HEK293 (cell line): ENCODE data around the gene L3MBTL4.

Source experiments
- CTCF ChIA-PET: fragments of 350-600 bp; formaldehyde crosslinking; extraction: SDS; loops from one replicate; lab custom pipeline; 2021; ENCODE audit warnings: antibody characterized with exemption; lab: Yijun Ruan, JAX
- POLR2A ChIA-PET: fragments of 300-600 bp; formaldehyde crosslinking; extraction: SDS; loops from one replicate; lab custom pipeline; 2020; ENCODE audit warnings: antibody characterized with exemption, inconsistent platforms; lab: Yijun Ruan, JAX
- H3K27ac ChIP-seq: fragments of 200-500 bp; sonication (Bioruptor generic); 2 replicates; pipeline ENCODE4 v1.5.1; 2014; ENCODE audit warnings: low read depth, low read length, control low read depth, inconsistent platforms; ENCODE audit errors: extremely low read depth
- H3K36me3 ChIP-seq, 2 experiments: fragments of 200-500 bp in 1 of 2; sonication (Bioruptor generic) in 1 of 2; 1 replicate in 1 of 2; 2 replicates in 1 of 2; pipeline ENCODE4 v1.5.1; 2014 to 2017; ENCODE audit warnings: inconsistent platforms in 2 of 2, low read length in 2 of 2; ENCODE audit not compliant: control insufficient read depth in 2 of 2, insufficient read depth in 1 of 2
- H3K4me1 ChIP-seq: fragments of 200-500 bp; sonication (Bioruptor generic); 2 replicates; pipeline ENCODE4 v1.5.1; 2014; ENCODE audit warnings: mild to moderate bottlenecking, low read length, inconsistent platforms; ENCODE audit not compliant: control insufficient read depth, insufficient read depth
- H3K4me3 ChIP-seq: 2 replicates; pipeline ENCODE4 v1.5.1; 2011; ENCODE audit warnings: low read depth, mild to moderate bottlenecking, control low read depth, low read length, moderate library complexity
- H3K9me3 ChIP-seq: fragments of 200-500 bp; sonication (Bioruptor generic); 2 replicates; pipeline ENCODE4 v1.5.1; 2014; ENCODE audit warnings: low read depth, low read length, inconsistent platforms; ENCODE audit not compliant: control insufficient read depth, insufficient read depth
- MYNN ChIP-seq: fragments of 450-650 bp; formaldehyde crosslinking; IDR thresholded peaks from 2 replicates; pipeline ENCODE4 v1.5.1; 2016; ENCODE audit warnings: missing biosample characterization, missing genetic modification characterization, borderline replicate concordance
- MZF1 ChIP-seq: fragments of 450-650 bp; formaldehyde crosslinking; IDR thresholded peaks from 2 replicates; pipeline ENCODE4 v1.5.1; 2017; ENCODE audit warnings: missing biosample characterization, missing genetic modification characterization, borderline replicate concordance
- SP2 ChIP-seq: fragments of 450-650 bp; formaldehyde crosslinking; IDR thresholded peaks from 2 replicates; pipeline ENCODE4 v1.5.1; 2016; ENCODE audit warnings: missing biosample characterization, missing genetic modification characterization
- YY2 ChIP-seq: fragments of 450-650 bp; formaldehyde crosslinking; IDR thresholded peaks from 2 replicates; pipeline ENCODE4 v1.5.1; 2016; ENCODE audit warnings: missing biosample characterization, missing genetic modification characterization
- ZBTB7A ChIP-seq: fragments of 450-650 bp; formaldehyde crosslinking; IDR thresholded peaks from 2 replicates; pipeline ENCODE4 v1.5.1; 2016; ENCODE audit warnings: low read depth, missing biosample characterization, missing genetic modification characterization
- ZFP69B ChIP-seq: fragments of 450-650 bp; formaldehyde crosslinking; IDR thresholded peaks from 2 replicates; pipeline ENCODE4 v1.5.1; 2016; ENCODE audit warnings: missing biosample characterization, missing genetic modification characterization
- ZNF280C ChIP-seq: fragments of 450-650 bp; formaldehyde crosslinking; IDR thresholded peaks from 2 replicates; pipeline ENCODE4 v1.5.1; 2016; ENCODE audit warnings: missing biosample characterization, missing genetic modification characterization
- ZNF341 ChIP-seq: fragments of 450-650 bp; formaldehyde crosslinking; IDR thresholded peaks from 2 replicates; pipeline ENCODE4; 2016; ENCODE audit warnings: low read depth, missing biosample characterization, missing genetic modification characterization
- ZNF426 ChIP-seq: fragments of 450-650 bp; formaldehyde crosslinking; IDR thresholded peaks from 2 replicates; pipeline ENCODE4 v1.5.1; 2017; ENCODE audit warnings: missing biosample characterization, missing genetic modification characterization, mild to moderate bottlenecking, inconsistent platforms, moderate library complexity
- ZNF529 ChIP-seq: fragments of 450-650 bp; formaldehyde crosslinking; IDR thresholded peaks from 2 replicates; pipeline ENCODE4 v1.5.1; 2017; ENCODE audit warnings: missing genetic modification characterization, missing biosample characterization; ENCODE audit not compliant: insufficient replicate concordance
- ZNF544 ChIP-seq: fragments of 450-650 bp; formaldehyde crosslinking; IDR thresholded peaks from 2 replicates; pipeline ENCODE4 v1.5.0; 2017; ENCODE audit warnings: missing biosample characterization, missing genetic modification characterization
- ZNF558 ChIP-seq: fragments of 450-650 bp; formaldehyde crosslinking; IDR thresholded peaks from 2 replicates; pipeline ENCODE4 v1.5.1; 2016; ENCODE audit warnings: missing biosample characterization, missing genetic modification characterization
- ZNF561 ChIP-seq: fragments of 450-650 bp; IDR thresholded peaks from 2 replicates; pipeline ENCODE4 v1.5.1; 2018; ENCODE audit warnings: missing biosample characterization, missing genetic modification characterization, borderline replicate concordance
- ZNF571 ChIP-seq: fragments of 450-650 bp; formaldehyde crosslinking; IDR thresholded peaks from 2 replicates; pipeline ENCODE4 v1.5.0; 2017; ENCODE audit warnings: missing biosample characterization, missing genetic modification characterization
- ZNF596 ChIP-seq: fragments of 450-650 bp; IDR thresholded peaks from 2 replicates; pipeline ENCODE4 v1.5.0; 2018; ENCODE audit warnings: missing biosample characterization, mild to moderate bottlenecking, missing genetic modification characterization, moderate library complexity
- ZSCAN23 ChIP-seq: fragments of 450-650 bp; formaldehyde crosslinking; IDR thresholded peaks from 2 replicates; pipeline ENCODE4 v1.5.1; 2016; ENCODE audit warnings: missing biosample characterization, missing genetic modification characterization
- ZSCAN30 ChIP-seq: fragments of 450-650 bp; IDR thresholded peaks from 2 replicates; pipeline ENCODE4 v1.5.1; 2018; ENCODE audit warnings: missing biosample characterization, mild to moderate bottlenecking, missing genetic modification characterization, moderate library complexity
- TF ChIP-seq, protein P1 (sequence below): fragments of 450-650 bp; formaldehyde crosslinking; IDR thresholded peaks from 2 replicates; pipeline ENCODE4 v1.5.1; 2016; ENCODE audit warnings: missing biosample characterization, missing genetic modification characterization
- TF ChIP-seq, protein P2 (sequence below): IDR thresholded peaks from 2 replicates; pipeline ENCODE4 v1.6.1; 2011; ENCODE audit warnings: mild to moderate bottlenecking, low read depth, low read length, borderline replicate concordance
- TF ChIP-seq, protein P3 (sequence below): fragments of 450-650 bp; formaldehyde crosslinking; IDR thresholded peaks from 2 replicates; pipeline ENCODE4 v1.5.1; 2016; ENCODE audit warnings: missing biosample characterization, missing genetic modification characterization, borderline replicate concordance

The L3MBTL4 gene

DNA sequence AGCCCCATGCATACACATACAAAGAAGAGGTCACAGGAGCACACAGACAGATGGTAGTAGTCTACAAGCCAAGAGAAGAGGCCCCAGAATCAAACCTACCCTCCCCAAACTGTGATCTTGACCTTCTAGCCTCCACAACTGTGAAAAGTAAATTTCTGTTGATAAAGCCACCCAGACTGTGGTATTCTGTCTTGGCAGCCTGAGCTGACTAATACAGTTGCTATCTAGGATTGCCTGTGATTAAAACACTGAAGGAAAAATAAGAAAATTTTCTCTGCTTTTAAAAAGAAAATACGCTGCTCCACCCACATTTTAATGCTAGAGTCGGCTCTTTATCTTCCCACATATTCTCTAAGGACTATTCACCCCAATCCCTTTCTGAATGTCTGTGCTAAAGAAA lies 375.7 kb downstream of the L3MBTL4 start:
- H3K4me3 ChIP-seq: no peak overlapping the region
- no peak overlapping the region for H3K27ac ChIP-seq
- H3K36me3 ChIP-seq: no peaks in the 10 kb centered on the region
- no peaks in the 10 kb centered on the region for H3K4me1 ChIP-seq
- ChIA-PET CTCF (no interaction called here), POLR2A (no interaction called here)
- H3K9me3 ChIP-seq: no peaks in the 10 kb centered on the region
- TF ChIP-seq YY2 (tag by site-specific recombination) (no peak), SP2 (tag by site-specific recombination) (no peak), ZSCAN30 (tag by site-specific recombination) (no peak), ZNF544 (tag by site-specific recombination) (no peak), ZNF571 (no peak), ZFP69B (tag by site-specific recombination) (no peak), ZNF529 (tag by site-specific recombination) (no peak), ZNF561 (no peak), ZNF596 (tag by site-specific recombination) (no peak)
- TF ChIP-seq, protein P1, sequence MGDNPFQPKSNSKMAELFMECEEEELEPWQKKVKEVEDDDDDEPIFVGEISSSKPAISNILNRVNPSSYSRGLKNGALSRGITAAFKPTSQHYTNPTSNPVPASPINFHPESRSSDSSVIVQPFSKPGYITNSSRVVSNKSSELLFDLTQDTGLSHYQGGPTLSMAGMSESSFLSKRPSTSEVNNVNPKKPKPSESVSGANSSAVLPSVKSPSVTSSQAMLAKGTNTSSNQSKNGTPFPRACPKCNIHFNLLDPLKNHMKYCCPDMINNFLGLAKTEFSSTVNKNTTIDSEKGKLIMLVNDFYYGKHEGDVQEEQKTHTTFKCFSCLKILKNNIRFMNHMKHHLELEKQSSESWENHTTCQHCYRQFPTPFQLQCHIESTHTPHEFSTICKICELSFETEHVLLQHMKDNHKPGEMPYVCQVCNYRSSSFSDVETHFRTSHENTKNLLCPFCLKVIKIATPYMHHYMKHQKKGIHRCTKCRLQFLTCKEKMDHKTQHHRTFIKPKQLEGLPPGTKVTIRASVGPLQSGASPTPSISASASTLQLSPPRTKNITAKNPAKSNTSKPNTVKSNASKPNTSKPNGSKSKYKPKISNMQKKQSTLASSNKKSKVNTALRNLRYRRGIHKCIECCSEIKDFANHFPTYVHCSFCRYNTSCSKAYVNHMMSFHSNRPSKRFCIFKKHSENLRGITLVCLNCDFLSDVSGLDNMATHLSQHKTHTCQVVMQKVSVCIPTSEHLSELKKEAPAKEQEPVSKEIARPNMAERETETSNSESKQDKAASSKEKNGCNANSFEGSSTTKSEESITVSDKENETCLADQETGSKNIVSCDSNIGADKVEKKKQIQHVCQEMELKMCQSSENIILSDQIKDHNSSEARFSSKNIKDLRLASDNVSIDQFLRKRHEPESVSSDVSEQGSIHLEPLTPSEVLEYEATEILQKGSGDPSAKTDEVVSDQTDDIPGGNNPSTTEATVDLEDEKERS (tag by site-specific recombination): no peak
- TF ChIP-seq, protein P2, sequence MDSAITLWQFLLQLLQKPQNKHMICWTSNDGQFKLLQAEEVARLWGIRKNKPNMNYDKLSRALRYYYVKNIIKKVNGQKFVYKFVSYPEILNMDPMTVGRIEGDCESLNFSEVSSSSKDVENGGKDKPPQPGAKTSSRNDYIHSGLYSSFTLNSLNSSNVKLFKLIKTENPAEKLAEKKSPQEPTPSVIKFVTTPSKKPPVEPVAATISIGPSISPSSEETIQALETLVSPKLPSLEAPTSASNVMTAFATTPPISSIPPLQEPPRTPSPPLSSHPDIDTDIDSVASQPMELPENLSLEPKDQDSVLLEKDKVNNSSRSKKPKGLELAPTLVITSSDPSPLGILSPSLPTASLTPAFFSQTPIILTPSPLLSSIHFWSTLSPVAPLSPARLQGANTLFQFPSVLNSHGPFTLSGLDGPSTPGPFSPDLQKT: no peak

DNA sequence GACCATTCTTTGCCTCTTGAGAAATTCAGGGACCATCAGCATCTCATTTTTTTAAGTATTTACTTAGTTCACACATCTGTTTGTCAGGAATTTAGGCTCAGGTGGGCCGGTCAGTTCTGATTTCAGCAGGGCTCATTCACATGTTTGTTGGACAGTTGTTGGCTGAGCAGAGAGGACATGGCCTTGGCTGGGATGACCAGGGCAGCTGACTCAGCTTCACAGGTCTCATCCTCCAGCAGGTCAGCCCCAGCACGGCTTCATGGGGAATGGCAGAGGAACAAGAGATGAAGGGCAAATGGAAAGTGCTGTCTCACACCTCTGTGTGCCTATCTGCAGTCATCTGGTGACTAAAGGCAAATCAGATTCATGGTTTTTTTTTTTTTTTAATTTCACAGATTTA lies 383.3 kb downstream of the L3MBTL4 start:
- CTCF ChIA-PET: no interaction called here
- no peak overlapping the region for H3K27ac ChIP-seq
- no peak for TF ChIP-seq ZNF558 (tag by site-specific recombination)
- no peak for TF ChIP-seq MZF1 (tag by site-specific recombination)
- no peak for TF ChIP-seq ZNF280C (tag by site-specific recombination)
- TF ChIP-seq, protein P3, sequence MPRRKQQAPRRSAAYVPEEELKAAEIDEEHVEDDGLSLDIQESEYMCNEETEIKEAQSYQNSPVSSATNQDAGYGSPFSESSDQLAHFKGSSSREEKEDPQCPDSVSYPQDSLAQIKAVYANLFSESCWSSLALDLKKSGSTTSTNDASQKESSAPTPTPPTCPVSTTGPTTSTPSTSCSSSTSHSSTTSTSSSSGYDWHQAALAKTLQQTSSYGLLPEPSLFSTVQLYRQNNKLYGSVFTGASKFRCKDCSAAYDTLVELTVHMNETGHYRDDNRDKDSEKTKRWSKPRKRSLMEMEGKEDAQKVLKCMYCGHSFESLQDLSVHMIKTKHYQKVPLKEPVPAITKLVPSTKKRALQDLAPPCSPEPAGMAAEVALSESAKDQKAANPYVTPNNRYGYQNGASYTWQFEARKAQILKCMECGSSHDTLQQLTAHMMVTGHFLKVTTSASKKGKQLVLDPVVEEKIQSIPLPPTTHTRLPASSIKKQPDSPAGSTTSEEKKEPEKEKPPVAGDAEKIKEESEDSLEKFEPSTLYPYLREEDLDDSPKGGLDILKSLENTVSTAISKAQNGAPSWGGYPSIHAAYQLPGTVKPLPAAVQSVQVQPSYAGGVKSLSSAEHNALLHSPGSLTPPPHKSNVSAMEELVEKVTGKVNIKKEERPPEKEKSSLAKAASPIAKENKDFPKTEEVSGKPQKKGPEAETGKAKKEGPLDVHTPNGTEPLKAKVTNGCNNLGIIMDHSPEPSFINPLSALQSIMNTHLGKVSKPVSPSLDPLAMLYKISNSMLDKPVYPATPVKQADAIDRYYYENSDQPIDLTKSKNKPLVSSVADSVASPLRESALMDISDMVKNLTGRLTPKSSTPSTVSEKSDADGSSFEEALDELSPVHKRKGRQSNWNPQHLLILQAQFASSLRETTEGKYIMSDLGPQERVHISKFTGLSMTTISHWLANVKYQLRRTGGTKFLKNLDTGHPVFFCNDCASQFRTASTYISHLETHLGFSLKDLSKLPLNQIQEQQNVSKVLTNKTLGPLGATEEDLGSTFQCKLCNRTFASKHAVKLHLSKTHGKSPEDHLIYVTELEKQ: no peak
- no peak for TF ChIP-seq SP2 (tag by site-specific recombination)
- TF ChIP-seq MYNN (tag by site-specific recombination): no peak
- no peak for TF ChIP-seq ZBTB7A (tag by site-specific recombination)
- TF ChIP-seq ZNF426 (tag by site-specific recombination): no peak
- TF ChIP-seq ZNF341: no peak
- no peak for TF ChIP-seq ZSCAN23 (tag by site-specific recombination)
- TF ChIP-seq, all 188 proteins: peak for 0
- H3K4me1 ChIP-seq: no peaks in the 10 kb centered on the region
- POLR2A ChIA-PET: interaction anchor here (0.6 kb wide), 1 partner anchor 713 kb away, joined by 4 read pairs; no protein-coding TSS in a partner anchor
- H3K4me3 ChIP-seq: no peak overlapping the region
- no peaks in the 10 kb centered on the region for H3K9me3 ChIP-seq
- no peaks in the 10 kb centered on the region for H3K36me3 ChIP-seq
